Left ventricle myocardium superior (tissue), 1 donor: ENCODE measurements around the gene GAB1. TPM values are rescaled to one million over a fixed set of nuclear protein-coding genes. Genes with fewer than 3 reads are reported as not detected.
"Not testable (repeated sequence)": the region's sequence is repeated elsewhere in the genome, so short reads cannot be mapped to it uniquely, and the experiment has no call there.

Experiments used
- ATAC-seq: fragments of 200-7000 bp; cut with Tn5 transposase; one replicate; pipeline ENCODE4 v1.9.1; 2020; ENCODE audit warnings: mild to moderate bottlenecking, moderate library complexity
- DNase-seq: peaks from one replicate; pipeline ENCODE4 v3.0.0-alpha.2; 2020
- intact Hi-C: fragments of 100-400 bp; cut with micrococcal nuclease; formaldehyde crosslinking; loops from one replicate; pipeline ENCODE4 v1.11.0; 2022
- total RNA-seq: library from RNA; stranded (reverse); fragmentation: NEBNext Ultra II Directional; extraction: Animal tissue kit (Norgen Biotek cat#: 25700); gene quantifications from one replicate; pipeline ENCODE4 v1.2.1, GENCODE V29; 2021
- donor health status: DM: no; HTN: yes; CAD: no; lungs with severe emphysema.

Gene GAB1
- total RNA-seq, 1 donor from 2014 or later, result 90.7 TPM

GRCh38 chr4:143335979-143336780, 496 bp upstream of the GAB1 start:
- intact Hi-C loops, result loop anchor here (10.0 kb wide), 1 partner anchor 121 kb away; no protein-coding TSS in a partner anchor
- peak; percentile 90 for ATAC-seq
- DNase-seq, result peak; percentile 94

- DNase-seq (peak; percentile 72), ATAC-seq (peak; percentile 27)
- intact Hi-C loops, result loop anchor here (10.0 kb wide), 1 partner anchor 123 kb away; no protein-coding TSS in a partner anchor
Measured at GRCh38 chr4:143337600-143338287, 1.1 kb downstream of the GAB1 start.

GRCh38 chr4:143338313-143338712, 1.6 kb downstream of the GAB1 start:
- intact Hi-C loops, result loop anchor here (10.0 kb wide), 1 partner anchor 124 kb away; no protein-coding TSS in a partner anchor
- DNase-seq (no peak), ATAC-seq (no peak)

- no peak for DNase-seq
- no peak for ATAC-seq
- intact Hi-C loops, result loop anchor here (10.0 kb wide), 1 partner anchor 125 kb away; no protein-coding TSS in a partner anchor
Measured at GRCh38 chr4:143339497-143339896, 2.8 kb downstream of the GAB1 start.

- ATAC-seq, result peak; percentile 43
- peak; percentile 39 for DNase-seq
- intact Hi-C loops, result no loop called here
Measured at GRCh38 chr4:143341186-143341755, 4.6 kb downstream of the GAB1 start.

GRCh38 chr4:143343276-143343831, 6.7 kb downstream of the GAB1 start:
- ATAC-seq, result no peak
- intact Hi-C loops, result no loop called here

GRCh38 chr4:143344041-143344440, 7.4 kb downstream of the GAB1 start:
- DNase-seq (no peak), ATAC-seq (peak; percentile 7)
- intact Hi-C loops, result no loop called here

More at GRCh38 chr4:143343276-143343831, 6.7 kb downstream of the GAB1 start:
- DNase-seq, result no peak

- intact Hi-C loops, result no loop called here
Measured at GRCh38 chr4:143344774-143345173, 8.1 kb downstream of the GAB1 start.

GRCh38 chr4:143345356-143345755, 8.7 kb downstream of the GAB1 start:
- DNase-seq (no peak), ATAC-seq (no peak)
- intact Hi-C loops, result no loop called here

More at GRCh38 chr4:143344774-143345173, 8.1 kb downstream of the GAB1 start:
- DNase-seq, result no peak
- ATAC-seq, result peak; percentile 70

GRCh38 chr4:143346206-143346605, 9.5 kb downstream of the GAB1 start:
- DNase-seq (no peak), ATAC-seq (peak; percentile 20)
- intact Hi-C loops, result no loop called here

GRCh38 chr4:143347484-143348111, 10.9 kb downstream of the GAB1 start:
- intact Hi-C loops, result no loop called here
- no peak for ATAC-seq
- DNase-seq, result no peak

GRCh38 chr4:143348233-143349077, 11.8 kb downstream of the GAB1 start:
- intact Hi-C loops, result no loop called here
- no peak for DNase-seq
- ATAC-seq, result no peak

- DNase-seq, result peak; percentile 34
- peak; percentile 75 for ATAC-seq
- intact Hi-C loops, result not testable (repeated sequence)
Measured at GRCh38 chr4:143349858-143350527, 13.3 kb downstream of the GAB1 start.

- intact Hi-C loops, result no loop called here
- DNase-seq (peak; percentile 46), ATAC-seq (peak; percentile 23)
Measured at GRCh38 chr4:143351149-143351691, 14.5 kb downstream of the GAB1 start.

- intact Hi-C loops, result no loop called here
- ATAC-seq (peak; percentile 31), DNase-seq (no peak)
Measured at GRCh38 chr4:143351774-143352451, 15.2 kb downstream of the GAB1 start.

- DNase-seq (no peak), ATAC-seq (peak; percentile 24)
- intact Hi-C loops, result no loop called here
Measured at GRCh38 chr4:143352720-143353119, 16.0 kb downstream of the GAB1 start.

- intact Hi-C loops, result no loop called here
- DNase-seq, result no peak
- ATAC-seq, result no peak
Measured at GRCh38 chr4:143353797-143354196, 17.1 kb downstream of the GAB1 start.
